ENCODE measurements around the gene ERRFI1.
"Not testable (repeated sequence)": the region's sequence is repeated elsewhere in the genome, so short reads cannot be mapped to it uniquely, and the experiment has no call there.

The ERRFI1 gene

DNA sequence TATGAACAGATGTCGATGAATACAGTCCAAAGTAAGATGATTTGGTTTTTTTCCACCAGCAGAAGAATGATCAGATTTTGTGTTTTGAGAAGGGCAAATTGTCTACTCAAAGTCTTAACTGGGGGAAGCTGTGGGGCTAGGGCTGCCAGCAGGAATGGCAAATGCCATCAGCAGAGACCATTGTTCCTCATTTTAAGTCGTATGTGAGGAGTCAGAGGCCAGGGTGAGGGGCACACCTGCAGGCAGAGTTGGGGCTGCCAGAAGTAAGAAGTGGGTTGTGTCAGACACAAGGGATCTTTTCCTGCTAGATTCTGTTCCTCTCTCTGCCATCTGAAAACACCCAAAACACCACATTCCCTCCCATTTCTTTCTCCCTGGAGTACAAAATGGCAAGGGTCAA, 55.9 kb downstream of the ERRFI1 start:
- no peak for DNase-seq (ENCODE audit: low read depth)

DNA sequence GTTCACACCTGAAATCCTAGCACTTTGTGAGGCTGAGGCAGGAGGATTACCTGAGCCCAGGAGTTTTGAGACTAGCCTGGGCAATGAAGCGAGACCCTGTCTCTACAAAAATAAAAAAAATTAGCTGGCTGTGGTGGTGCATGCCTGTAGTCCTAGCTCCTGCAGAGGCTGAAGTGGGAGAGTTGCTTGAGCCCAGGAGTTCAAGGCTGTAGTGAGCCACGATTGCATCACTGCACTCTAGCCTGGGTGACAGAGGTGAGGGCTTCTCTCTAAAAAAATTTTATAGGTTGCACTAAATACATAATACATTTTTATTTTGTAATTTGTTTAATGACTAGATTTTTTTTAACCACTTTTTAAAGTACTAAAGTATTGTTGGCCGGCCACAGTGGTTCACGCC, 58.5 kb downstream of the ERRFI1 start:
- no peak for DNase-seq (ENCODE audit: low read depth)

DNA sequence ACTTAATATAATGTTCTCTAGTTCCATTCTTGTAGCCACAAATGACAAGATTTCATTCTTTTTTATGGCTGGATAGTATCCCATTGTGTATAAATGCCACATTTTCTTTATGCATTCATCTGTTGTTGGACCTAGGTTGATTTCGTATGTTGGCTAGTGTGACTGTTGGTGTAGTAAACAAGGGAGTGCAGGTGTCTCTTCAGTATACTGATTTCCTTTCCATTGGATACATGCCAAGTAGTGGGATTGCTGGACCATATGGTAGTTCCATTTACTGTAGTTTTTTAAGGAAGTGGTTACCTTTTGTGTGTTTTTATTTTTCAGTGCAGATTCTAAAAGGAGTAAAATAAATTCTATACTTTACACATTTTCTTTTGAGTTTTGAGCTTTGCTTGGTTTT, 58.9 kb downstream of the ERRFI1 start:
- DNase-seq (ENCODE audit: low read depth): no peak

DNA sequence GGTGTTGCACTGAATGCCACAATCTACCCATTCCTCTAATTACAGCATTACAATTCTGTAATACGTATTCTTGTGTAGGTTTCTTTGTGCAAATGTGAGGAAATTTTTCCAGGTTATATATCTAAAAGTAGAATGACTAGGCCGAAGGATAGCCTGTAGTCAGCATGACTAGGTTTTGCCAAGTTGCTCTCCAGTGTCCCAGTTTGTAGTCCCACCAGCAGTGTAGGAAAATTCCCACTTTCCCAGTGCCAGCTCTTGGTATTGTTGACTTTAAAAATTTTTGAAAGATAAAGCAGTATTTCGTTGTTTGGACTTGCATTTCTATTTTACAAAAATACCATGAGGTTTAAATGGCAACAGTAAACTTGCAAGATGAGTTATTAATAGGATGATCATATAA, 61.6 kb downstream of the ERRFI1 start:
- no peak for DNase-seq (ENCODE audit: low read depth)

DNA sequence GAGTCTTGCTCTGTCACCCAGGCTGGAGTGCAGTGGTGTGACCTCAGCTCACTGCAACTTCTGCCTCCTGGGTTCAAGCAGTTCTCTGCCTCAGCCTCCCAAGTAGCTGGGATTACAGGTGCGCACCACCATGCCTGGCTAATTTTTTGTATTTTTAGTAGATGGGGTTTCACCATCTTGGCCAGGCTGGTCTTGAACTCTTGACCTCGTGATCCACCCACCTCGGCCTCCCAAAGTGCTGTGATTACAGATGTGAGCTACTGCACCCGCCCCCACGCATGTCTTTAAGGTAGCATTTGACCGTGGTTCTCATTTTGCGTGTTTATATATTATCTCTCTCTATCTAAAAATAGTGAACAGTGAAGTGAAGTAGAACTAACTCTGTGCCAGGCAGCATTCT, 62.3 kb downstream of the ERRFI1 start:
- not testable (repeated sequence) for DNase-seq (ENCODE audit: low read depth)

DNA sequence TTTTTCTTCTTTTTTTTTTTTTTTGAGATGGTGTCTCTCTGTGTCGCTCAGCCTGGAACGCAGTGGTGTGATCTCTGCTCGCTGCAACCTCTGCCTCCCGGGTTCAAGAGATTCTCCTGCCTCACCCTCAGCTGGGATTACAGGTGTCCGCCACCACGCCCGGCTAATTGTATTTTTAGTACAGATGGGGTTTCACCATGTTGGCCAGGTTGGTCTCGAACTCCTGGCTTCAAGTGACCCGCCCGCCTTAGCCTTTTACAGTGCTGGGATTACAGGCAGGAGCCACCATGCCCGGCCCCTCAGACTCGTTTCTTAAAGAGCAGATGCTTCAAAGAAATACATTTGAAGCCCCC, 62.8 kb downstream of the ERRFI1 start:
- DNase-seq (ENCODE audit: low read depth): not testable (repeated sequence)

DNA sequence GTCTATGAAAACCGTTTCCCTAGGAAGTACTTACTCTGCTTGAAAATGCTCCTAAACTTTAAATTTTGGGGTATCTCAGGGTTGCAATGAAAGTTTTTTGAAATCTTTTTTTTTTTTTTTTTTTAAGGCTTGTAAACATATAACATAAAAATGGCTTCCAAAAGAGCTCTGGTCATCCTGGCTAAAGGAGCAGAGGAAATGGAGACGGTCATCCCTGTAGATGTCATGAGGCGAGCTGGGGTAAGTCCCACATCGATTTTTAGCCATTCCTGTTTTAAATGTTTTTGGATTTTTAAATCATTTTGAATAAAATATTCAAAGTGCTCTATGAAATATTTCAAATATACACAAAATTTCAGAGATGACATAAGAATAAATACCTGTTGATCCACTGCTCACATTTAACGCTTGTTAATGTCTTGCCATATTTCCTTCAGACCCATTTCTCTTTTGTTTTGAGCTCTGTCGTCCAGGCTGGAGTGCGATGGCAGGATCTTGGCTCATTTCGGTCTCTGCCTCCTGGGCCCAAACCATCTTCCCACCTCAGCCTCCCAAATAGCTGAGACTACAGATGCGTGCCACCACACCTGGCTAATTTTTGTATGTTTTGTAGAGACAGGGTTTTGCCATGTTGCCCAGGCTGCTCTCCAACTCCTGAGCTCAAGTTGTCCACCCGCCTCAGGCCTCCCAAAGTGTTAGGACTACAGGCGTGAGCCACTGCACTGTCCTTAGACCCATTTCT, 63.3 kb downstream of the ERRFI1 start:
- DNase-seq (ENCODE audit: low read depth): no peak

DNA sequence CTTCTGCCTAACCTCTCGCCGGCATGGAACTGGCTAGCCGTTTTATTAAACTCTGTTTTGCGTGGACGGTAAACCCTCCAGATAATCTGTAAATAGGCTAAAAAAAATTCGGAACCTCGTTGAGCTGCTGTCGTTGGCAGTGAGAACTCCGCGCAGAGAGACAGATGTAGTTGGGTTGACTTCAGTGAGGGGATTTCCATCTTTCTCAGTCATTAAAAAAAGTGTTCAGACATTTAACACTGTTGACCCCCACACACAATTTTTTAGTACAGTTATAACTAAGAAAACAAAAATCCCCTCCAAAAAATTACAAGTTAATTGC, 64.1 kb downstream of the ERRFI1 start:
- no peak for DNase-seq (ENCODE audit: low read depth)
